ENCODE data around the gene EDA2R. TPM values are rescaled to one million over a fixed set of nuclear protein-coding genes. Genes with fewer than 3 reads are reported as not detected.

EDA2R gene
- total and polyA plus RNA-seq, 4 donors: 0.75 to 7.2 (median 6.1) TPM

- Histone ChIP-seq H3K9me3 (ENCODE audit: control insufficient read depth, low read length) (no peaks in the 10 kb centered on the region), H3K36me3 (ENCODE audit: control insufficient read depth in 1 of 2, insufficient read depth in 2 of 2, low read length in 1 of 2) (no peaks in the 10 kb centered on the region), H3K27ac (ENCODE audit: low read depth in 1 of 2, low read length in 2 of 2) (no peak overlapping the region), H3K4me1 (ENCODE audit: control insufficient read depth in 1 of 2, insufficient read depth in 2 of 2, low read length in 2 of 2) (no peaks in the 10 kb centered on the region), H3K27me3 (ENCODE audit: control insufficient read depth in 1 of 2, insufficient read depth in 2 of 2, low read length in 1 of 2) (no peaks in the 10 kb centered on the region), H3K4me3 (ENCODE audit: low read length in 2 of 2) (no peak overlapping the region)
- ATAC-seq (ENCODE audit: low FRiP score) (no peak), DNase-seq (no peak)
- intact Hi-C loops (cut with DNase I): no loop called here
These were observed 15.5 kb upstream of the EDA2R start for GRCh38 chrX:66654411-66654810.

DNA sequence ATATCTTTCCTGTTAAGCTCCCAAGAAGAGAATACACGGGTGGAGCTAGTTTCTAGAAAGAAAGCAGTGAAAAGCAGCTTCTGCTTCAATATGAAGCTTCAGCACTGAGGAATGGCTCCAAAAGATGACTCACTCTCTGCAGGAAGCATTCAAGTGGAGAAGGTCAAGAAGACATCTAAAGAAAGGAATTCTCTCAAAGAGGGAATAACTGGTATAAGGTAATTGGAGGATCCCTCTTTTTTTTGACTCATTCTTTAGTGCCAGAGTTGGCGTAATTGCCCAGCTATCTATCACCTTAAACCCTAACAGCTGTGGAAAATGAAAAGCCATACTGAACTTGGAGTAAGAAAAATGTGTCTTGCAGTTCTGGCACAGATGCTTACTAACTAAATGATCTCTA lies 3.5 kb downstream of the EDA2R start:
- intact Hi-C loops (cut with DNase I): no loop called here
- DNase-seq (no peak), ATAC-seq (ENCODE audit: low FRiP score) (no peak)
- H3K4me3 ChIP-seq (ENCODE audit: low read length in 2 of 2): no peak overlapping the region
- no peak overlapping the region for H3K27ac ChIP-seq (ENCODE audit: low read depth in 1 of 2, low read length in 2 of 2)
- H3K27me3 ChIP-seq (ENCODE audit: control insufficient read depth in 1 of 2, insufficient read depth in 2 of 2, low read length in 1 of 2): no peaks in the 10 kb centered on the region
- no peaks in the 10 kb centered on the region for H3K9me3 ChIP-seq (ENCODE audit: control insufficient read depth, low read length)
- H3K36me3 ChIP-seq (ENCODE audit: control insufficient read depth in 1 of 2, insufficient read depth in 2 of 2, low read length in 1 of 2): no peaks in the 10 kb centered on the region
- H3K4me1 ChIP-seq (ENCODE audit: control insufficient read depth in 1 of 2, insufficient read depth in 2 of 2, low read length in 2 of 2): no peaks in the 10 kb centered on the region
- 49 to 61% methylated on average over 2 of the region's 2 CpGs for WGBS, 2 donors

- Histone ChIP-seq H3K4me1 (ENCODE audit: control insufficient read depth in 1 of 2, insufficient read depth in 2 of 2, low read length in 2 of 2) (no peaks in the 10 kb centered on the region), H3K27ac (ENCODE audit: low read depth in 1 of 2, low read length in 2 of 2) (no peak overlapping the region), H3K9me3 (ENCODE audit: control insufficient read depth, low read length) (no peaks in the 10 kb centered on the region), H3K27me3 (ENCODE audit: control insufficient read depth in 1 of 2, insufficient read depth in 2 of 2, low read length in 1 of 2) (no peaks in the 10 kb centered on the region), H3K36me3 (ENCODE audit: control insufficient read depth in 1 of 2, insufficient read depth in 2 of 2, low read length in 1 of 2) (no peaks in the 10 kb centered on the region), H3K4me3 (ENCODE audit: low read length in 2 of 2) (no peak overlapping the region)
- DNase-seq (no peak), ATAC-seq (ENCODE audit: low FRiP score) (no peak)
- intact Hi-C loops (cut with DNase I): no loop called here
These were observed 4.6 kb downstream of the EDA2R start for GRCh38 chrX:66634272-66634671.

- intact Hi-C loops (cut with DNase I): no loop called here
- Histone ChIP-seq H3K27me3 (ENCODE audit: control insufficient read depth in 1 of 2, insufficient read depth in 2 of 2, low read length in 1 of 2) (no peaks in the 10 kb centered on the region), H3K36me3 (ENCODE audit: control insufficient read depth in 1 of 2, insufficient read depth in 2 of 2, low read length in 1 of 2) (no peaks in the 10 kb centered on the region), H3K4me3 (ENCODE audit: low read length in 2 of 2) (no peak overlapping the region), H3K27ac (ENCODE audit: low read depth in 1 of 2, low read length in 2 of 2) (no peak overlapping the region), H3K9me3 (ENCODE audit: control insufficient read depth, low read length) (no peaks in the 10 kb centered on the region), H3K4me1 (ENCODE audit: control insufficient read depth in 1 of 2, insufficient read depth in 2 of 2, low read length in 2 of 2) (no peaks in the 10 kb centered on the region)
- ATAC-seq (ENCODE audit: low FRiP score) (no peak), DNase-seq (no peak)
- WGBS, 2 donors: 29 to 41% methylated on average over 3 of the region's 3 CpGs
These were observed 5.3 kb downstream of the EDA2R start for GRCh38 chrX:66633541-66633940.

- DNase-seq (no peak), ATAC-seq (ENCODE audit: low FRiP score) (no peak)
- Histone ChIP-seq H3K27ac (ENCODE audit: low read depth in 1 of 2, low read length in 2 of 2) (no peak overlapping the region), H3K27me3 (ENCODE audit: control insufficient read depth in 1 of 2, insufficient read depth in 2 of 2, low read length in 1 of 2) (no peaks in the 10 kb centered on the region), H3K36me3 (ENCODE audit: control insufficient read depth in 1 of 2, insufficient read depth in 2 of 2, low read length in 1 of 2) (no peaks in the 10 kb centered on the region), H3K4me1 (ENCODE audit: control insufficient read depth in 1 of 2, insufficient read depth in 2 of 2, low read length in 2 of 2) (no peaks in the 10 kb centered on the region), H3K9me3 (ENCODE audit: control insufficient read depth, low read length) (no peaks in the 10 kb centered on the region), H3K4me3 (ENCODE audit: low read length in 2 of 2) (no peak overlapping the region)
- intact Hi-C loops (cut with DNase I): no loop called here
- 39 to 51% methylated on average over 4 of the region's 4 CpGs for WGBS, 2 donors
These were observed 5.9 kb downstream of the EDA2R start for GRCh38 chrX:66632981-66633380.

- H3K4me3 ChIP-seq (ENCODE audit: low read length in 2 of 2): no peak overlapping the region
- H3K9me3 ChIP-seq (ENCODE audit: control insufficient read depth, low read length): no peaks in the 10 kb centered on the region
- H3K36me3 ChIP-seq (ENCODE audit: control insufficient read depth in 1 of 2, insufficient read depth in 2 of 2, low read length in 1 of 2): no peaks in the 10 kb centered on the region
- H3K27me3 ChIP-seq (ENCODE audit: control insufficient read depth in 1 of 2, insufficient read depth in 2 of 2, low read length in 1 of 2): no peaks in the 10 kb centered on the region
- H3K4me1 ChIP-seq (ENCODE audit: control insufficient read depth in 1 of 2, insufficient read depth in 2 of 2, low read length in 2 of 2): no peaks in the 10 kb centered on the region
- 52 to 66% methylated on average over 2 of the region's 2 CpGs for WGBS, 2 donors
- no peak overlapping the region for H3K27ac ChIP-seq (ENCODE audit: low read depth in 1 of 2, low read length in 2 of 2)
- intact Hi-C loops (cut with DNase I): no loop called here
- ATAC-seq (ENCODE audit: low FRiP score) (no peak), DNase-seq (no peak)
These were observed 6.4 kb downstream of the EDA2R start for GRCh38 chrX:66632473-66632872.

DNA sequence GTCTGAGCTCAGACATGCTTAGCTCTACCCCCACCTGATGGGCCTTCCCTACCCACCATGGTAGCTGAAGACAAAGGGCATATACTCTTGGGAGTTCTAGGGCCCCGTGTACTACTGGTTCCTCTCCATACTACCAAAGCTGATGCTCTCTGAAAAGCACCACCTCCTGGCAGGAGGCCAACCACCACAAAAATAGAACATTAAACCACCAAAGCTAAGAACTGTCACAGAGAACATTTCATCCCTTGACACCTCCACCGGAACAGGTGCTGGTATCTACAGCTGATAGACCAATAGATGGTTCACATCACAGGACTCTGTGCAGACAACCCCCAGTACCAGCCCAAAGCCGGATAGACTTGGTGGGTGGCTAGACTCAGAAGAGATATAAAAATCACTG lies 13.4 kb downstream of the EDA2R start:
- Histone ChIP-seq H3K36me3 (ENCODE audit: control insufficient read depth in 1 of 2, insufficient read depth in 2 of 2, low read length in 1 of 2) (no peaks in the 10 kb centered on the region), H3K27ac (ENCODE audit: low read depth in 1 of 2, low read length in 2 of 2) (no peak overlapping the region), H3K9me3 (ENCODE audit: control insufficient read depth, low read length) (no peaks in the 10 kb centered on the region), H3K4me3 (ENCODE audit: low read length in 2 of 2) (no peak overlapping the region), H3K27me3 (ENCODE audit: control insufficient read depth in 1 of 2, insufficient read depth in 2 of 2, low read length in 1 of 2) (no peaks in the 10 kb centered on the region), H3K4me1 (ENCODE audit: control insufficient read depth in 1 of 2, insufficient read depth in 2 of 2, low read length in 2 of 2) (no peaks in the 10 kb centered on the region)
- 79 to 81% methylated on average over 3 of the region's 3 CpGs for WGBS, 2 donors
- DNase-seq: no peak
- intact Hi-C loops (cut with DNase I): no loop called here
- ATAC-seq (ENCODE audit: low FRiP score): no peak

DNA sequence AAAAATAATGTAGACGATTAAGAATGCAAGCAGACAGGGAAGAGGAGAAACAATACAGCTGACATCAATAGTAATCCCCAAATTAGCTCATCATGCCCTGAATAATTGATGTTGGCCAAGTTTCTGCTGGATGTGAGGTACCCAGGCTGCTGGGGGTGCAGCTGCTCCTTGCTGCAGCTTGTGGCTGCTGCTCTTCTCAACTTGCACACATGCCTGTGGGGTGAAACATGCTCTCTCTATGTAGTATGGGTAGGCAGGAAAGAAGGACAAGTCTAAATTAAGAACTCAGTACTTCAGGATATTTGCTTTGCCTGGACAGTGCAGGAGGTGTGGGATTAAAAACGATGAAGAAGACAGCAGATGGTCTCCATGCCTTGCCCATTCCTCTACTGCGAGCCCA lies 16.7 kb downstream of the EDA2R start:
- Histone ChIP-seq H3K27me3 (ENCODE audit: control insufficient read depth in 1 of 2, insufficient read depth in 2 of 2, low read length in 1 of 2) (no peaks in the 10 kb centered on the region), H3K4me1 (ENCODE audit: control insufficient read depth in 1 of 2, insufficient read depth in 2 of 2, low read length in 2 of 2) (no peaks in the 10 kb centered on the region), H3K36me3 (ENCODE audit: control insufficient read depth in 1 of 2, insufficient read depth in 2 of 2, low read length in 1 of 2) (no peaks in the 10 kb centered on the region), H3K27ac (ENCODE audit: low read depth in 1 of 2, low read length in 2 of 2) (no peak overlapping the region), H3K4me3 (ENCODE audit: low read length in 2 of 2) (no peak overlapping the region), H3K9me3 (ENCODE audit: control insufficient read depth, low read length) (no peaks in the 10 kb centered on the region)
- intact Hi-C loops (cut with DNase I): no loop called here
- 68 to 94% methylated on average over 3 of the region's 3 CpGs for WGBS, 2 donors
- no peak for DNase-seq
- no peak for ATAC-seq (ENCODE audit: low FRiP score)

GRCh38 chrX:66616944-66617343 lies 21.9 kb downstream of the EDA2R start:
- WGBS, 2 donors: 64 to 91% methylated on average over 2 of the region's 2 CpGs
- no peaks in the 10 kb centered on the region for H3K36me3 ChIP-seq (ENCODE audit: control insufficient read depth in 1 of 2, insufficient read depth in 2 of 2, low read length in 1 of 2)
- no peaks in the 10 kb centered on the region for H3K4me1 ChIP-seq (ENCODE audit: control insufficient read depth in 1 of 2, insufficient read depth in 2 of 2, low read length in 2 of 2)
- no peak for DNase-seq
- intact Hi-C loops (cut with DNase I): no loop called here
- no peak overlapping the region for H3K4me3 ChIP-seq (ENCODE audit: low read length in 2 of 2)
- no peaks in the 10 kb centered on the region for H3K9me3 ChIP-seq (ENCODE audit: control insufficient read depth, low read length)
- H3K27me3 ChIP-seq (ENCODE audit: control insufficient read depth in 1 of 2, insufficient read depth in 2 of 2, low read length in 1 of 2): no peaks in the 10 kb centered on the region
- ATAC-seq (ENCODE audit: low FRiP score): no peak
- H3K27ac ChIP-seq (ENCODE audit: low read depth in 1 of 2, low read length in 2 of 2): no peak overlapping the region
